HEK293 (cell line): Measurements from ENCODE around the gene LRRC4C.

Experiments
- CTCF ChIA-PET: fragments of 350-600 bp; formaldehyde crosslinking; extraction: SDS; loops from one replicate; lab custom pipeline; 2021; ENCODE audit warnings: antibody characterized with exemption; lab: Yijun Ruan, JAX
- POLR2A ChIA-PET: fragments of 300-600 bp; formaldehyde crosslinking; extraction: SDS; loops from one replicate; lab custom pipeline; 2020; ENCODE audit warnings: antibody characterized with exemption, inconsistent platforms; lab: Yijun Ruan, JAX
- H3K27ac ChIP-seq: fragments of 200-500 bp; sonication (Bioruptor generic); 2 replicates; pipeline ENCODE4 v1.5.1; 2014; ENCODE audit warnings: low read depth, low read length, control low read depth, inconsistent platforms; ENCODE audit errors: extremely low read depth
- H3K36me3 ChIP-seq, 2 experiments: fragments of 200-500 bp in 1 of 2; sonication (Bioruptor generic) in 1 of 2; 1 replicate in 1 of 2; 2 replicates in 1 of 2; pipeline ENCODE4 v1.5.1; 2014 to 2017; ENCODE audit warnings: inconsistent platforms in 2 of 2, low read length in 2 of 2; ENCODE audit not compliant: control insufficient read depth in 2 of 2, insufficient read depth in 1 of 2
- H3K4me1 ChIP-seq: fragments of 200-500 bp; sonication (Bioruptor generic); 2 replicates; pipeline ENCODE4 v1.5.1; 2014; ENCODE audit warnings: mild to moderate bottlenecking, low read length, inconsistent platforms; ENCODE audit not compliant: control insufficient read depth, insufficient read depth
- H3K4me3 ChIP-seq: 2 replicates; pipeline ENCODE4 v1.5.1; 2011; ENCODE audit warnings: low read depth, mild to moderate bottlenecking, control low read depth, low read length, moderate library complexity
- H3K9me3 ChIP-seq: fragments of 200-500 bp; sonication (Bioruptor generic); 2 replicates; pipeline ENCODE4 v1.5.1; 2014; ENCODE audit warnings: low read depth, low read length, inconsistent platforms; ENCODE audit not compliant: control insufficient read depth, insufficient read depth
- BCL11A ChIP-seq: fragments of 450-650 bp; formaldehyde crosslinking; IDR thresholded peaks from 2 replicates; pipeline ENCODE4 v1.5.1; 2016; ENCODE audit warnings: low read depth, missing biosample characterization, missing genetic modification characterization
- KLF16 ChIP-seq: fragments of 450-650 bp; formaldehyde crosslinking; IDR thresholded peaks from 2 replicates; pipeline ENCODE4 v1.5.1; 2017; ENCODE audit warnings: missing biosample characterization, missing genetic modification characterization
- MZF1 ChIP-seq: fragments of 450-650 bp; formaldehyde crosslinking; IDR thresholded peaks from 2 replicates; pipeline ENCODE4 v1.5.1; 2017; ENCODE audit warnings: missing biosample characterization, missing genetic modification characterization, borderline replicate concordance
- PATZ1 ChIP-seq: fragments of 450-650 bp; formaldehyde crosslinking; IDR thresholded peaks from 2 replicates; pipeline ENCODE4 v1.5.1; 2016; ENCODE audit warnings: missing biosample characterization, missing genetic modification characterization
- PRDM2 ChIP-seq: fragments of 450-650 bp; formaldehyde crosslinking; IDR thresholded peaks from 2 replicates; pipeline ENCODE4 v1.5.1; 2016; ENCODE audit warnings: missing biosample characterization, missing genetic modification characterization, borderline replicate concordance
- PRDM4 ChIP-seq: fragments of 450-650 bp; formaldehyde crosslinking; IDR thresholded peaks from 2 replicates; pipeline ENCODE4 v1.5.1; 2017; ENCODE audit warnings: missing biosample characterization, missing genetic modification characterization
- REST ChIP-seq: fragments of 450-650 bp; formaldehyde crosslinking; IDR thresholded peaks from 2 replicates; pipeline ENCODE4 v1.5.1; 2016; ENCODE audit warnings: missing biosample characterization, missing genetic modification characterization
- TCF7L2 ChIP-seq: IDR thresholded peaks from 2 replicates; pipeline ENCODE4 v1.6.1; 2011; ENCODE audit warnings: low read depth, mild to moderate bottlenecking, inconsistent platforms, low read length, moderate library complexity, borderline replicate concordance
- WT1 ChIP-seq: fragments of 450-650 bp; formaldehyde crosslinking; IDR thresholded peaks from 2 replicates; pipeline ENCODE4 v1.5.1; 2016; ENCODE audit warnings: missing biosample characterization, missing genetic modification characterization
- ZBTB17 ChIP-seq: fragments of 450-650 bp; formaldehyde crosslinking; IDR thresholded peaks from 2 replicates; pipeline ENCODE4 v1.5.1; 2016; ENCODE audit warnings: missing biosample characterization, missing genetic modification characterization
- ZNF133 ChIP-seq: fragments of 450-650 bp; formaldehyde crosslinking; IDR thresholded peaks from 2 replicates; pipeline ENCODE4 v1.5.1; 2016; ENCODE audit warnings: missing biosample characterization, missing genetic modification characterization
- ZNF23 ChIP-seq: fragments of 450-650 bp; formaldehyde crosslinking; IDR thresholded peaks from 2 replicates; pipeline ENCODE4 v1.5.1; 2016; ENCODE audit warnings: missing biosample characterization, missing genetic modification characterization, borderline replicate concordance
- ZNF26 ChIP-seq: fragments of 450-650 bp; formaldehyde crosslinking; IDR thresholded peaks from 2 replicates; pipeline ENCODE4 v1.5.1; 2016; ENCODE audit warnings: missing biosample characterization, missing genetic modification characterization
- ZNF354C ChIP-seq: fragments of 450-650 bp; formaldehyde crosslinking; IDR thresholded peaks from 2 replicates; pipeline ENCODE4 v1.5.1; 2016; ENCODE audit warnings: missing biosample characterization, missing genetic modification characterization, low read depth, borderline replicate concordance
- ZNF423 ChIP-seq: fragments of 450-650 bp; formaldehyde crosslinking; IDR thresholded peaks from 2 replicates; pipeline ENCODE4 v1.5.1; 2016; ENCODE audit warnings: missing biosample characterization, missing genetic modification characterization
- ZNF426 ChIP-seq: fragments of 450-650 bp; formaldehyde crosslinking; IDR thresholded peaks from 2 replicates; pipeline ENCODE4 v1.5.1; 2017; ENCODE audit warnings: missing biosample characterization, missing genetic modification characterization, mild to moderate bottlenecking, inconsistent platforms, moderate library complexity
- ZNF501 ChIP-seq: fragments of 450-650 bp; formaldehyde crosslinking; IDR thresholded peaks from 2 replicates; pipeline ENCODE4 v1.5.1; 2016; ENCODE audit warnings: missing biosample characterization, missing genetic modification characterization
- ZNF529 ChIP-seq: fragments of 450-650 bp; formaldehyde crosslinking; IDR thresholded peaks from 2 replicates; pipeline ENCODE4 v1.5.1; 2017; ENCODE audit warnings: missing genetic modification characterization, missing biosample characterization; ENCODE audit not compliant: insufficient replicate concordance
- ZNF747 ChIP-seq: fragments of 450-650 bp; formaldehyde crosslinking; IDR thresholded peaks from 2 replicates; pipeline ENCODE4 v1.5.1; 2016; ENCODE audit warnings: missing biosample characterization, missing genetic modification characterization

LRRC4C gene

GRCh38 chr11:40139066-40139465, 1320.4 kb downstream of the LRRC4C start:
- TF ChIP-seq ZNF26 (tag by site-specific recombination) (no peak), REST (tag by site-specific recombination) (no peak), BCL11A (tag by site-specific recombination) (no peak), ZNF354C (tag by site-specific recombination) (no peak), ZNF133 (tag by site-specific recombination) (no peak), PRDM4 (tag by site-specific recombination) (no peak), ZNF747 (tag by site-specific recombination) (no peak), ZNF423 (no peak), ZNF426 (tag by site-specific recombination) (no peak), KLF16 (tag by site-specific recombination) (no peak), ZNF501 (no peak), PATZ1 (tag by site-specific recombination) (no peak), ZNF23 (tag by site-specific recombination) (no peak), WT1 (tag by site-specific recombination) (no peak), PRDM2 (no peak), ZNF529 (no peak), TCF7L2 (no peak), ZBTB17 (tag by site-specific recombination) (no peak), MZF1 (tag by site-specific recombination) (no peak)
- no peaks in the 10 kb centered on the region for H3K4me1 ChIP-seq
- no peak overlapping the region for H3K4me3 ChIP-seq
- H3K27ac ChIP-seq: no peak overlapping the region
- no peaks in the 10 kb centered on the region for H3K9me3 ChIP-seq
- H3K36me3 ChIP-seq: no peaks in the 10 kb centered on the region
- CTCF ChIA-PET: no interaction called here
- POLR2A ChIA-PET: no interaction called here
